Fibroblast of skin of left quadriceps (primary cell): Measurements from ENCODE around the gene METTL25.

ENCODE experiments used
- DNase-seq, 2 experiments: peaks; one replicate each; pipeline ENCODE4 v3.0.0-alpha.2; 2013; ENCODE audit warnings: low read depth in 2 of 2

The METTL25 gene

GRCh38 chr12:82468563-82468962, 110.2 kb downstream of the METTL25 start:
- DNase-seq = no peak

- no peak for DNase-seq
These were observed 112.7 kb downstream of the METTL25 start for GRCh38 chr12:82470906-82471512.

GRCh38 chr12:82473111-82473754, 114.9 kb downstream of the METTL25 start:
- no peak for DNase-seq

- DNase-seq = no peak
These were observed 116.0 kb downstream of the METTL25 start for GRCh38 chr12:82474181-82474797.

GRCh38 chr12:82474798-82475184, 116.5 kb downstream of the METTL25 start:
- DNase-seq = no peak

GRCh38 chr12:82475211-82475610, 116.9 kb downstream of the METTL25 start:
- DNase-seq = no peak

- no peak for DNase-seq
These were observed 118.2 kb downstream of the METTL25 start for GRCh38 chr12:82476511-82476910.

GRCh38 chr12:82479511-82479910, 121.2 kb downstream of the METTL25 start:
- peak; percentile 19 to 21 for DNase-seq

- no peak for DNase-seq
These were observed 122.3 kb downstream of the METTL25 start for GRCh38 chr12:82480606-82481005.

- DNase-seq = no peak
These were observed 123.6 kb downstream of the METTL25 start for GRCh38 chr12:82481954-82482353.

- DNase-seq = no peak
These were observed 128.4 kb downstream of the METTL25 start for GRCh38 chr12:82486524-82487235.

GRCh38 chr12:82504409-82504808, 146.1 kb downstream of the METTL25 start:
- DNase-seq = no peak

- DNase-seq = no peak
These were observed 146.8 kb downstream of the METTL25 start for GRCh38 chr12:82505150-82505549.

GRCh38 chr12:82507686-82508085, 149.4 kb downstream of the METTL25 start:
- DNase-seq = no peak

GRCh38 chr12:82510386-82510785, 152.1 kb downstream of the METTL25 start:
- no peak for DNase-seq

GRCh38 chr12:82514880-82515279, 156.6 kb downstream of the METTL25 start:
- no peak for DNase-seq

- no peak for DNase-seq
These were observed 157.3 kb downstream of the METTL25 start for GRCh38 chr12:82515652-82516051.

GRCh38 chr12:82517027-82517426, 158.7 kb downstream of the METTL25 start:
- no peak for DNase-seq

- DNase-seq = no peak
These were observed 159.5 kb downstream of the METTL25 start for GRCh38 chr12:82517808-82518207.

- DNase-seq = no peak
These were observed 161.2 kb downstream of the METTL25 start for GRCh38 chr12:82519510-82519909.

- DNase-seq = no peak
These were observed 164.0 kb downstream of the METTL25 start for GRCh38 chr12:82522285-82522684.

- no peak for DNase-seq
These were observed 164.4 kb downstream of the METTL25 start for GRCh38 chr12:82522762-82523161.

GRCh38 chr12:82523996-82524395, 165.7 kb downstream of the METTL25 start:
- no peak for DNase-seq
